HG03378 (cell line): ENCODE results near the gene CTNNBIP1.

ENCODE experiments used
- ATAC-seq: cut with Tn5 transposase; IDR thresholded peaks from one replicate; pipeline ENCODE4 v1.9.1; 2021; ENCODE audit warnings: mild to moderate bottlenecking, moderate library complexity; ENCODE audit not compliant: unreplicated experiment

The CTNNBIP1 gene

GRCh38 chr1:9858293-9859035 lies 51.6 kb downstream of the CTNNBIP1 start:
- ATAC-seq, result no peak

- no peak for ATAC-seq
Measured at GRCh38 chr1:9855186-9855585, 54.9 kb downstream of the CTNNBIP1 start.

GRCh38 chr1:9853249-9853595 lies 56.8 kb downstream of the CTNNBIP1 start:
- no peak for ATAC-seq

- ATAC-seq, result no peak
Measured at GRCh38 chr1:9852410-9853248, 57.4 kb downstream of the CTNNBIP1 start.

GRCh38 chr1:9852004-9852403 lies 58.1 kb downstream of the CTNNBIP1 start:
- ATAC-seq, result no peak

GRCh38 chr1:9850442-9851162 lies 59.5 kb downstream of the CTNNBIP1 start:
- no peak for ATAC-seq

GRCh38 chr1:9849691-9850441 lies 60.2 kb downstream of the CTNNBIP1 start:
- ATAC-seq, result no peak

GRCh38 chr1:9848022-9848421 lies 62.0 kb downstream of the CTNNBIP1 start:
- no peak for ATAC-seq

GRCh38 chr1:9847269-9847668 lies 62.8 kb downstream of the CTNNBIP1 start:
- ATAC-seq, result no peak

GRCh38 chr1:9846611-9847171 lies 63.4 kb downstream of the CTNNBIP1 start:
- ATAC-seq, result no peak

GRCh38 chr1:9845914-9846313 lies 64.2 kb downstream of the CTNNBIP1 start:
- ATAC-seq, result no peak

- ATAC-seq, result no peak
Measured at GRCh38 chr1:9844756-9845155, 65.3 kb downstream of the CTNNBIP1 start.

- ATAC-seq, result no peak
Measured at GRCh38 chr1:9844106-9844505, 66.0 kb downstream of the CTNNBIP1 start.

- no peak for ATAC-seq
Measured at GRCh38 chr1:9843576-9843945, 66.5 kb downstream of the CTNNBIP1 start.

GRCh38 chr1:9842781-9843575 lies 67.1 kb downstream of the CTNNBIP1 start:
- no peak for ATAC-seq

- no peak for ATAC-seq
Measured at GRCh38 chr1:9842073-9842711, 67.9 kb downstream of the CTNNBIP1 start.

- ATAC-seq, result no peak
Measured at GRCh38 chr1:9841460-9841859, 68.6 kb downstream of the CTNNBIP1 start.

- no peak for ATAC-seq
Measured at GRCh38 chr1:9840176-9840575, 69.9 kb downstream of the CTNNBIP1 start.

GRCh38 chr1:9838946-9839345 lies 71.1 kb downstream of the CTNNBIP1 start:
- ATAC-seq, result no peak

- ATAC-seq, result no peak
Measured at GRCh38 chr1:9836632-9836960, 73.5 kb downstream of the CTNNBIP1 start.
